Activated naive CD4-positive, alpha-beta T cell treated with anti-CD3 and anti-CD28 coated beads, Interleukin-2, amount 50 U/mL, for 72 hours (primary cell): Measurements from ENCODE around the gene BCL2L13. TPM values are rescaled to one million over a fixed set of nuclear protein-coding genes. Genes with fewer than 3 reads are reported as not detected.
"Not testable (repeated sequence)": the region's sequence is repeated elsewhere in the genome, so short reads cannot be mapped to it uniquely, and the experiment has no call there.

Source experiments
- ATAC-seq, 2 donors: fragments of 150-1000 bp; cut with Tn5 transposase; 2 replicates each; pipeline ENCODE4 v1.10.0; 2021; ENCODE audit warnings: mild to moderate bottlenecking in 2 of 2, moderate library complexity in 2 of 2
- DNase-seq, 2 donors: peaks; one replicate each; pipeline ENCODE4 v3.0.0; 2021 to 2022; ENCODE audit warnings: low spot score in 2 of 2
- H3K27ac Mint-ChIP-seq, 2 donors: one replicate each; pipeline ENCODE4 v1.8.0; 2022; ENCODE audit warnings: mild to moderate bottlenecking in 2 of 2, mixed read lengths in 2 of 2
- H3K36me3 Mint-ChIP-seq, 2 donors: one replicate each; pipeline ENCODE4 v1.8.0; 2022; ENCODE audit warnings: mixed read lengths in 2 of 2
- H3K9me3 Mint-ChIP-seq, 2 donors: one replicate each; pipeline ENCODE4 v1.8.0; 2022; ENCODE audit warnings: mixed read lengths in 2 of 2
- total RNA-seq, 2 donors: library from RNA; stranded (reverse); gene quantifications; one replicate each; pipeline ENCODE4 v1.2.3, GENCODE V29; 2022

BCL2L13 gene
- total RNA-seq, 2 donors from 2014 or later = 22.3 to 34.5 TPM

DNA sequence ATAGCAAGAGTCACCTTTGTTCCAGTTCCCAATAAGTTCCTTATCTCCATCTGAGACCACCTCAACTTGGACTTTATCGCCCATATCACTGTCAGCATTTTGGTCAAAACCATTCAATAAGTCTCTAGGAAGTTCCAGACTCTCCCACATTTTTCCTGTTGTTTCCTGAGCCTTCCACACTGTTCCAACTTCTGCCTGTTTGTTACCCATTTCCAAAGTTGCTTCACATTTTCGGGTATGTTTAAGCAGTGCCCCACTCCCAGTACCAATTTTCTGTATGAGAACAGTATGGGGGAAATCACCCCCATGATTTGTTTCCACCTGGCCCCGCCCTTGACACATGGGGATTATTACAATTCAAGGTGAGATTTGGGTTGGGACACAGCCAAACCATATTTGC is 26.7 kb downstream of the BCL2L13 start:
- ATAC-seq (no peak), DNase-seq (no peak)
- Mint-ChIP-seq H3K9me3 (no peaks in the 10 kb centered on the region), H3K27ac (no peak overlapping the region), H3K36me3 (peaks cover 15 to 30% of the 10 kb centered on the region in 2 donors)

DNA sequence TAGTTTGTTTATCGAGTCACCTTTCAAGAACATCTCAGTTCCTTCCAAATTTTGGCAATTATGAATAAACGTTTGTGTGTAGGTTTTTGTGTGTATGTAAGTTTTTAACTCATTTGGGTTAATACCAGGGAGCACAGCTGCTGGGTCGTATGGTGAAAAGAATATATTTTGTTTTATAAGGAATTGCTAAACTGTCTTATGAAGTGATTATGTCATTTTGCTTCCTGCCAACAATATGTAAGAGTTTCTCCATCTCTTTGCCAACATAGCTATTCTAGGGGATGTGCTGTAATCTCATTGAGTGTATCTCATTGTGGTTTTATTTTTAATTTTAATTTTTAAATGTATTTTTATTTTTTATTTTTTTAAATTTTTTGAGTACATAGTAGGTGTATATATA is 27.3 kb downstream of the BCL2L13 start:
- Mint-ChIP-seq H3K36me3 (peaks cover 15 to 30% of the 10 kb centered on the region in 2 donors), H3K27ac (no peak overlapping the region), H3K9me3 (no peaks in the 10 kb centered on the region)
- DNase-seq = no peak
- no peak for ATAC-seq

DNA sequence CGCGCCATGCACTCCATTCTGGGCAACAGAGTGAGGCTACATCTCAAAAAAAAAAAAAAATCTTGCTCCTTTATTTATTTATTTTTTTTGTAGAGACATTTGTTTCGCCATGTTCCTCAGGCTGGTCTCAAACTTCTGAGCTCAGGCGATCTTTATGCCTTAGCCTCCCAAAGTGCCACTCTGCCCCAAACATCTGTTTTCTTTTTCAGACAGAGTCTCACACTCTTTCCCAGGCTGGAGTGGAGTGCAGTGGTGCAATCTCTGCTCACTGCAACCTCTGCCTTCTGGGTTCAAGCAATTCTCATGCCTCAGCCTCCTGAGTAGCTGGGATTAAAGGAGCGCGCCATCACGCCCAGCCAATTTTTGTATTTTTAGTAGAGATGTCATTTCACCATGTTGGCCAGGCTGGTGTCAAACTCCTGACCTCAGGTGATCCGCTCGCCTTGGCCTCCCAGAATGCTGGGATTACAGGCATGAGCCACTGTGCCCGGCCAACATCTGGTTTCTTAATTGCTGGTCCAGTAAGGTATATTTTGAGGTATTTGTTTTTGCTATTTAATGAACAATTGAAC is 33.0 kb downstream of the BCL2L13 start:
- H3K36me3 Mint-ChIP-seq, H3K9me3 Mint-ChIP-seq, ATAC-seq, DNase-seq: not testable (repeated sequence)
- H3K27ac Mint-ChIP-seq = peak overlapping the region in 1 of 2 donors; percentile 68

DNA sequence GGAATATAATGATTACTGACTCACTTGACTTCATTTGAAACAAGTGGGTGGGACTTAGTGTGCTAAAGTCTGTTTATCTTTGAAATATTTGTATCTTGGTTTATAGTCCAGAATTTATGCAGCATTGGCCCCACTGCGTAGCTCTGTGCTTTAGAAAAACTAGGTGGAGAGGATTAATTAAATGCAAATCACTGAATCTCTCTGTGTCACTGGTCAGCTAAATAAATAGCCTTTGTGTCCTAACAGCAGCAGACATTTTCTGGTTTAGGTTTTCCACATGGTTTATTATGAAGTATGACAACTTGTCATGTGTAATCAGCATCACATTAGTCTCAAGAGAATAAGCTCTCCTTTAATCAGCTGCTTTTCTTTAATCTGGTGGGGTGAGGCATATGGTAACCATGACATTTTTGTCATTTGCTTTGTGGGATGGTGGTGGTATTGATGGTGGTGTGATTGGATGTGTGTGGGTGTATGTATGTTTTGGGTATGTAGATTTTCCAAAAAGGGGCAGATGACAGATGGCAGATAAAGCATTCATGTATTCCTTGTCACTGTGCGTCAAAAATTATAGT is 33.9 kb downstream of the BCL2L13 start:
- peak overlapping the region in 1 of 2 donors; percentile 1 for H3K27ac Mint-ChIP-seq
- no peaks in the 10 kb centered on the region for H3K36me3 Mint-ChIP-seq
- ATAC-seq (peak; percentile 66 to 74), DNase-seq (no peak)
- no peaks in the 10 kb centered on the region for H3K9me3 Mint-ChIP-seq

- DNase-seq (no peak), ATAC-seq (no peak)
- no peaks in the 10 kb centered on the region for H3K9me3 Mint-ChIP-seq
- no peaks in the 10 kb centered on the region for H3K36me3 Mint-ChIP-seq
- H3K27ac Mint-ChIP-seq = no peak overlapping the region
These were observed 35.6 kb downstream of the BCL2L13 start for GRCh38 chr22:17674152-17674551.

DNA sequence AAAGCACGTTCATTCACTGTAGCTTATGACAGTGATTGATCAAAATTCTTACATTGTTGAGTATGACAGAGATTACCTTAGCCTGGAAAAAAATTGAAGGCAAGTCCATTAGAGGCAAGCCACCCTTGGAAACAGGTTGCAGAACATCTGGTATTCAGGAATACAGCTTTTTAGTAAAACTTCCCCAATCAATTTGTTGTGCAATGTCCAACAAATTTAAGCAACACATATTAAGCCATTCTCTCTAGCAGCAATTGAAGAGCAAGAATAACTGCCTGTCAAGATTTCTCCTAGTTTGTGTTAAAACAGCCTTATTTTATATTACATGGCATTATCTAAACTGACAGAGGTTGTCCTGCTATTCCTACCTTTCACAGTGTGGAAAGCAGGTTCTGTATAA is 37.0 kb downstream of the BCL2L13 start:
- ATAC-seq (no peak), DNase-seq (no peak)
- Mint-ChIP-seq H3K27ac (no peak overlapping the region), H3K9me3 (no peaks in the 10 kb centered on the region), H3K36me3 (no peaks in the 10 kb centered on the region)

DNA sequence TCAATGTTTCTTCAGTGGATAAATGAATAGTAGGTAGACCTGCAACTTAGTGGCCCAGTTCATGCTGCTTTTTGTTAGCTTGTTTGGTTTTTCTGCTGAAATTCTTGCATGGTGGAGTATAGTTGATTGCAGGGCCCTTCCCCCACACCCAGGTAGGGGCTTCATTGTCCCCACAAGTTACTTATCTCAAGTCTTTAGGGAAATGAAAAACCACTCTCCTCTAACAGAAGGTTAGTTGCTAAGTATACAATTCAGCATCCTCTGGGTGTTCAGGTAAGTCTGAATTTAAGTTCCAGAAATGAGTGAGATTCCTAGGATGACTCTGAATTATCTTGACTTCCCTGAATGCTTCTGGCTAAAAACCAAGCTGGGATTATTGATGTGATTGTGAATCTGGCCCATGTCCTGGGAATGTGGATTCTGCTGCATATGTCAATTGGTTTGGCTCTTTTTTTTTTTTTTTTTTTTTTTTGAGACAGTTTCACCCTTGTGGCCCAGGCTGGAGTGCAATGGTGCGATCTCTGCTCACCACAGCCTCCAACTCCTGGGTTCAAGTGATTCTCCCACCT is 40.3 kb downstream of the BCL2L13 start:
- no peaks in the 10 kb centered on the region for H3K9me3 Mint-ChIP-seq
- DNase-seq (no peak), ATAC-seq (no peak)
- H3K27ac Mint-ChIP-seq = no peak overlapping the region
- no peaks in the 10 kb centered on the region for H3K36me3 Mint-ChIP-seq

DNA sequence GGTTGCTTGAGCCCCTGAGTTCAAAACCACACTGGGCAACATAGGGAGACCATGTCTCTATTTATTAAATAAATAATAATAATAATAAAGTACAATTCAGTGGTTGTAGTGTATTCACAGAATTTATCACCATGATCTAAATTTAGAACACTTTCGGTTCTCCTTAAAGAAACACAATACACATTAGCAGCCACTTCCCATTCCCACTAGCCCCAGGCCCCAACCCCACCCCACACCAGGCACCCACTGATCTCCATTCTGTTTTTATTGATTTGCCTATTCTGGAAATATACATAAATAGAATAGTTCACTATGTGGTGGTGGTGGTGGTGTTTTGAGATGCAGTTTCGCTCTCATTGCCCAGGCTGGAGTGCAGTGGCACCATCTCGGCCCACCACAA is 45.7 kb downstream of the BCL2L13 start:
- no peak overlapping the region for H3K27ac Mint-ChIP-seq
- no peak for DNase-seq
- no peak for ATAC-seq
- no peaks in the 10 kb centered on the region for H3K36me3 Mint-ChIP-seq
- H3K9me3 Mint-ChIP-seq = no peaks in the 10 kb centered on the region

GRCh38 chr22:17692841-17693240 is 54.3 kb downstream of the BCL2L13 start:
- DNase-seq (no peak), ATAC-seq (no peak)
- Mint-ChIP-seq H3K36me3 (peaks cover 0 to 6% of the 10 kb centered on the region in 2 donors), H3K27ac (no peak overlapping the region), H3K9me3 (no peaks in the 10 kb centered on the region)

GRCh38 chr22:17694193-17694592 is 55.6 kb downstream of the BCL2L13 start:
- peak in 1 of 2 donors; percentile 30 for ATAC-seq
- no peak overlapping the region for H3K27ac Mint-ChIP-seq
- DNase-seq = no peak
- no peaks in the 10 kb centered on the region for H3K9me3 Mint-ChIP-seq
- peaks cover 4 to 6% of the 10 kb centered on the region in 2 donors for H3K36me3 Mint-ChIP-seq

- Mint-ChIP-seq H3K36me3 (peaks cover 4 to 6% of the 10 kb centered on the region in 2 donors), H3K27ac (no peak overlapping the region), H3K9me3 (no peaks in the 10 kb centered on the region)
- ATAC-seq (no peak), DNase-seq (no peak)
These were observed 56.2 kb downstream of the BCL2L13 start for GRCh38 chr22:17694752-17695151.

- no peak for ATAC-seq
- no peak for DNase-seq
- Mint-ChIP-seq H3K27ac (no peak overlapping the region), H3K36me3 (peaks cover 4 to 6% of the 10 kb centered on the region in 2 donors), H3K9me3 (no peaks in the 10 kb centered on the region)
These were observed 57.4 kb downstream of the BCL2L13 start for GRCh38 chr22:17695986-17696385.

- H3K9me3 Mint-ChIP-seq, DNase-seq, ATAC-seq, H3K36me3 Mint-ChIP-seq, H3K27ac Mint-ChIP-seq: not testable (repeated sequence)
These were observed 58.6 kb downstream of the BCL2L13 start for GRCh38 chr22:17697196-17697595.

GRCh38 chr22:17698276-17698675 is 59.7 kb downstream of the BCL2L13 start:
- H3K27ac Mint-ChIP-seq, ATAC-seq, H3K9me3 Mint-ChIP-seq, H3K36me3 Mint-ChIP-seq, DNase-seq: not testable (repeated sequence)

DNA sequence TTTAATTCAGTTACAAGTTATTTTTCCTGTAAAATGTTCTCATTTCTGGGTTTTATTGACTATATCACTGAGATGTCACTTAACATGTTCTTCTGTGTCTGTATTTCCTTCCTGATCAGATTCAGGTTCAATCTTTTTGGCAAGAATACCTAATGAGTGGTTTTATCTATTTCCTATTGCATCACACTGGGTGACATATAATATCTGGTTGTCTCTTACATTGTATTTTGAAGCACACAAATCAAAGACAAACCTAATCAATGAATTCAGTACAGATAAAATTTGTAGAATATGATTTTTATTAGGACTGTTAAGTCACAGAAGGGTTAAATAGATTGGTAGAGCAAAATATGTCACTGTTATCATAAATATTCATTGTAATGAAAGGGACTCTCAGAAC is 60.4 kb downstream of the BCL2L13 start:
- ATAC-seq (no peak), DNase-seq (no peak)
- no peaks in the 10 kb centered on the region for H3K9me3 Mint-ChIP-seq
- peak overlapping the region in 1 of 2 donors; percentile 65 for H3K27ac Mint-ChIP-seq
- H3K36me3 Mint-ChIP-seq = peaks cover 4 to 8% of the 10 kb centered on the region in 2 donors

DNA sequence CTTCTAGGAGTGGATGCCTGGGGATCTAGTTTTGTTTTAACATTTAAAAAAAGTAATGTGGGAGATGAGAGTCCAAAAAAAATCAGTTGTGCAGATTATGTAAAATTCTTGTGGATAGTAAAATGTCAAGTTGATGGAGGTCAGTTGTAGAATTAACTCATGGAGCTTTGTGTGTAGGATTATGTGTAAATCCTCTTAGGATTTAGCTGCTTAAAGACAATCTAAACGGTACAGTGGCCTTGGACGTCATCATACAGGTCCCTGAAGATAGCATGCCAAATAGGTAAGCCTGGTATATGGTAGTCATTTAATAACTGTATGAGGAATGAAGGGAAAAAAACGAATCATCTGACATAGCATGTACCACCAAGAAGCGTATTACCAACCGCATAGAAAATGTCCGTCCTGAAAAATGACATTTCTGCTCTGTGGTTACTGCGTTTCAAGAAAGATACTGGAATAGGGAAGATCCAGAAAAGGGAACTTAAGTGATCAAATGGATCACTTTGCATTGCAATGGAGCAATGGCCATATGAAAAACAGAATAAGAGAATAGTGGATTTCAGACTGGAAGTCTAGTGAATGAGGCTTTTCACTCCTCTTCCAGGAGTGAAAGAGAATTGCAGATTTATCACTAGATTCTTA is 61.3 kb downstream of the BCL2L13 start:
- Mint-ChIP-seq H3K36me3 (peaks cover 4 to 11% of the 10 kb centered on the region in 2 donors), H3K27ac (no peak overlapping the region)
- no peak for ATAC-seq

GRCh38 chr22:17700778-17701177 is 62.2 kb downstream of the BCL2L13 start:
- ATAC-seq (no peak), DNase-seq (no peak)
- Mint-ChIP-seq H3K9me3 (no peaks in the 10 kb centered on the region), H3K27ac (no peak overlapping the region), H3K36me3 (peaks cover 4 to 9% of the 10 kb centered on the region in 2 donors)

More for the DNA sequence above, 61.3 kb downstream of the BCL2L13 start:
- DNase-seq = no peak
- H3K9me3 Mint-ChIP-seq = no peaks in the 10 kb centered on the region
